H1 (cell line): ENCODE measurements around the gene HEPHL1. TPM values are rescaled to one million over a fixed set of nuclear protein-coding genes. Genes with fewer than 3 reads are reported as not detected.

Experiments
- CTCF ChIA-PET: fragments of 300-600 bp; sonication (Branson Sonifier 250); formaldehyde crosslinking; loops from one replicate; lab custom pipeline; 2021; ENCODE audit not compliant: partially characterized antibody; lab: Charles Lee
- POLR2A ChIA-PET: fragments of 300-600 bp; sonication (Branson Sonifier 250); formaldehyde crosslinking; loops from one replicate; lab custom pipeline; 2021; ENCODE audit warnings: inconsistent platforms; ENCODE audit not compliant: partially characterized antibody; lab: Charles Lee
- DNase-seq, 2 experiments: peaks; one replicate each; pipeline versions ENCODE4 v3.0.0 to v3.0.0-alpha.2; 2010 to 2022; ENCODE audit warnings: low spot score in 2 of 2, low read depth in 1 of 2, mixed read lengths in 1 of 2
- FAIRE-seq: peaks from 2 replicates; lab custom pipeline; 2011; peaks lifted over from hg19 to GRCh38; lab: Jason Lieb, UNC
- H2AFZ ChIP-seq: 2 replicates; pipeline ENCODE4 v1.8.1; 2012; ENCODE audit warnings: low read length, inconsistent platforms
- H2AK5ac ChIP-seq: 2 replicates; pipeline ENCODE4 v1.6.1; 2013; ENCODE audit warnings: low read depth, low read length
- H2BK120ac ChIP-seq: replicated peaks from 2 replicates; pipeline ENCODE3; 2013; ENCODE audit warnings: low read depth, low read length, inconsistent platforms
- H2BK12ac ChIP-seq: 2 replicates; pipeline ENCODE4 v1.6.1; 2013; ENCODE audit warnings: low read depth, low read length
- H2BK15ac ChIP-seq: 2 replicates; pipeline ENCODE4 v1.6.1; 2013; ENCODE audit warnings: low read length
- H2BK20ac ChIP-seq: 2 replicates; pipeline ENCODE4 v1.6.1; 2013; ENCODE audit warnings: low read length
- H2BK5ac ChIP-seq: 2 replicates; pipeline ENCODE4 v1.6.1; 2013; ENCODE audit warnings: low read depth, low read length
- H3K14ac ChIP-seq: 2 replicates; pipeline ENCODE4 v1.6.1; 2013; ENCODE audit warnings: inconsistent platforms; ENCODE audit not compliant: insufficient read length
- H3K18ac ChIP-seq: 2 replicates; pipeline ENCODE4 v1.6.1; 2013; ENCODE audit warnings: low read length; ENCODE audit errors: extremely low read depth
- H3K23ac ChIP-seq: 2 replicates; pipeline ENCODE4 v1.6.1; 2013; ENCODE audit warnings: inconsistent platforms; ENCODE audit not compliant: insufficient read length
- H3K23me2 ChIP-seq: 2 replicates; pipeline ENCODE4 v1.6.1; 2013; ENCODE audit warnings: low read depth, low read length
- H3K27ac ChIP-seq: 2 replicates; pipeline ENCODE4 v1.6.1; 2011; ENCODE audit warnings: low read depth, low read length, inconsistent platforms
- H3K27me3 ChIP-seq, 4 experiments: replicated peaks in 1 of 4; 1 replicate in 1 of 4; 2 replicates in 3 of 4; pipeline versions ENCODE4 v1.6.1 to v1.8.1; 2011 to 2013; ENCODE audit warnings: low read length in 3 of 4, mild to moderate bottlenecking in 3 of 4, inconsistent platforms in 2 of 4, mixed read lengths in 2 of 4, moderate library complexity in 1 of 4; ENCODE audit not compliant: control insufficient read depth in 3 of 4, insufficient read depth in 3 of 4; ENCODE audit errors: extremely low read depth in 1 of 4
- H3K36me3 ChIP-seq, 4 experiments: 2 replicates each; pipeline versions ENCODE4 v1.6.1 to v1.8.1; 2011 to 2013; ENCODE audit warnings: mild to moderate bottlenecking in 4 of 4, low read length in 3 of 4, moderate library complexity in 2 of 4, control low read depth in 1 of 4, inconsistent platforms in 1 of 4; ENCODE audit not compliant: insufficient read depth in 4 of 4, control insufficient read depth in 2 of 4
- H3K4ac ChIP-seq: replicated peaks from 2 replicates; pipeline ENCODE3; 2013; ENCODE audit warnings: low read length, low read depth, mixed read lengths, inconsistent platforms; ENCODE audit not compliant: insufficient read length
- H3K4me1 ChIP-seq, 4 experiments: replicated peaks in 1 of 4; 1 replicate in 1 of 4; 2 replicates in 3 of 4; pipeline versions ENCODE4 v1.6.1 to v1.8.1; 2011 to 2013; ENCODE audit warnings: low read length in 3 of 4, inconsistent platforms in 2 of 4, mixed read lengths in 1 of 4; ENCODE audit not compliant: insufficient read depth in 4 of 4, control insufficient read depth in 3 of 4
- H3K4me2 ChIP-seq, 2 experiments: 2 replicates each; pipeline versions ENCODE4 v1.6.1 to v1.8.1; 2011 to 2013; ENCODE audit warnings: low read depth in 2 of 2, low read length in 2 of 2, control low read depth in 1 of 2, inconsistent platforms in 1 of 2, mild to moderate bottlenecking in 1 of 2; ENCODE audit not compliant: insufficient read depth in 1 of 2
- H3K4me3 ChIP-seq, 4 experiments: fragments of 200-600, 300-600 bp in 1 of 4; sonication (generic), shearing (Covaris generic), sonication (Bioruptor Twin) in 1 of 4; 2 replicates each; pipeline versions ENCODE4 v1.5.1 to v1.8.1; 2011 to 2016; ENCODE audit warnings: low read length in 4 of 4, low read depth in 3 of 4, control low read depth in 2 of 4, inconsistent platforms in 2 of 4, mild to moderate bottlenecking in 2 of 4, mixed read lengths in 1 of 4, moderate library complexity in 1 of 4; ENCODE audit not compliant: insufficient read depth in 2 of 4; ENCODE audit errors: extremely low read depth in 1 of 4
- H3K56ac ChIP-seq: replicated peaks from 2 replicates; pipeline ENCODE3; 2013; ENCODE audit warnings: low read depth, mild to moderate bottlenecking, mixed read lengths, low read length, inconsistent platforms; ENCODE audit not compliant: insufficient read length
- H3K79me1 ChIP-seq: 2 replicates; pipeline ENCODE4 v1.6.1; 2013; ENCODE audit warnings: low read depth, low read length, control low read depth
- H3K79me2 ChIP-seq, 2 experiments: 2 replicates each; pipeline versions ENCODE4 v1.6.1 to v1.8.1; 2012 to 2013; ENCODE audit warnings: low read length in 2 of 2, mild to moderate bottlenecking in 2 of 2, inconsistent platforms in 1 of 2; ENCODE audit not compliant: insufficient read depth in 2 of 2, control insufficient read depth in 1 of 2
- H3K9ac ChIP-seq, 4 experiments: replicated peaks in 1 of 4; 1 replicate in 1 of 4; 2 replicates in 3 of 4; pipeline versions ENCODE4 v1.6.1 to v1.8.1; 2011 to 2013; ENCODE audit warnings: low read depth in 3 of 4, low read length in 3 of 4, control low read depth in 2 of 4, mild to moderate bottlenecking in 2 of 4, moderate library complexity in 2 of 4, inconsistent platforms in 1 of 4; ENCODE audit errors: extremely low read depth in 1 of 4
- H3K9me3 ChIP-seq, 2 experiments: 2 replicates each; pipeline versions ENCODE4 v1.6.1 to v1.8.1; 2012 to 2013; ENCODE audit warnings: mild to moderate bottlenecking in 2 of 2, moderate library complexity in 2 of 2, control low read depth in 1 of 2, inconsistent platforms in 1 of 2, low read depth in 1 of 2, low read length in 1 of 2, mixed read lengths in 1 of 2; ENCODE audit not compliant: insufficient read depth in 2 of 2
- H4K20me1 ChIP-seq, 2 experiments: replicated peaks in 1 of 2; 2 replicates each; pipeline versions ENCODE3 to v1.8.1; 2011 to 2013; ENCODE audit warnings: inconsistent platforms in 2 of 2, low read length in 2 of 2, mild to moderate bottlenecking in 1 of 2; ENCODE audit not compliant: insufficient read depth in 2 of 2, control insufficient read depth in 1 of 2
- H4K5ac ChIP-seq: 2 replicates; pipeline ENCODE4 v1.6.1; 2013; ENCODE audit warnings: low read length, low read depth, mixed read lengths, inconsistent platforms; ENCODE audit not compliant: insufficient read length
- H4K8ac ChIP-seq: 2 replicates; pipeline ENCODE4 v1.8.0; 2013; ENCODE audit warnings: mild to moderate bottlenecking, moderate library complexity, low read length, inconsistent platforms; ENCODE audit not compliant: insufficient read depth; ENCODE audit errors: extremely low read depth
- H4K91ac ChIP-seq: replicated peaks from 2 replicates; pipeline ENCODE3; 2013; ENCODE audit warnings: low read length, mixed read lengths, inconsistent platforms; ENCODE audit not compliant: insufficient read length
- ATF3 ChIP-seq: IDR thresholded peaks from 2 replicates; pipeline ENCODE4 v1.6.1; 2011; ENCODE audit warnings: low read depth, mild to moderate bottlenecking, low read length; ENCODE audit not compliant: insufficient read depth
- EGR1 ChIP-seq: IDR thresholded peaks from 2 replicates; pipeline ENCODE4 v1.6.1; 2011; ENCODE audit warnings: low read depth, low read length, borderline replicate concordance
- EZH2 ChIP-seq: fragments of 200-600 bp; sonication (generic); IDR thresholded peaks from 2 replicates; pipeline ENCODE4 v1.7.1; 2012; ENCODE audit warnings: low read depth, mild to moderate bottlenecking, moderate library complexity, low read length, inconsistent platforms; ENCODE audit not compliant: severe bottlenecking
- GABPA ChIP-seq: IDR thresholded peaks from 2 replicates; pipeline ENCODE4 v1.6.1; 2011; ENCODE audit warnings: mild to moderate bottlenecking, low read length, moderate library complexity, borderline replicate concordance; ENCODE audit not compliant: insufficient read depth
- SP1 ChIP-seq: IDR thresholded peaks from 2 replicates; pipeline ENCODE4 v1.6.1; 2011; ENCODE audit warnings: low read depth, low read length
- SP4 ChIP-seq: IDR thresholded peaks from 2 replicates; pipeline ENCODE4 v1.6.1; 2012; ENCODE audit warnings: low read length, inconsistent platforms
- TCF12 ChIP-seq: IDR thresholded peaks from 2 replicates; pipeline ENCODE4 v1.6.1; 2011; ENCODE audit warnings: low read depth, mild to moderate bottlenecking, low read length
- WGBS, 2 experiments: shearing (Covaris generic) in 1 of 2; methylation state at CpG; one replicate each; pipeline versions ENCODE4 v1.1.6 to v1.1.7; 2013 to 2015; ENCODE audit warnings: low lambda C conversion rate in 2 of 2, mixed read lengths in 2 of 2, inconsistent platforms in 1 of 2, low coverage in 1 of 2, missing lambda C conversion rate in 1 of 2; ENCODE audit not compliant: insufficient replicate concordance in 2 of 2, insufficient coverage in 1 of 2, insufficient read length in 1 of 2; ENCODE audit errors: extremely low coverage in 1 of 2, missing lambda C conversion rate in 1 of 2; 5-methylcytosine and 5-hydroxymethylcytosine counted together
- polyA plus RNA-seq, 7 experiments: library from polyadenylated mRNA; depleted of rRNA in 3 of 7; stranded (reverse) in 5 of 7; unstranded in 2 of 7; fragments of >200 nt in 5 of 7; fragments of 200-250 nt in 2 of 7; gene quantifications; 1 replicate in 5 of 7; 2 replicates in 1 of 7; 4 replicates in 1 of 7; pipeline versions ENCODE4 v1.2.1 to v1.2.3, GENCODE V29; 2011 to 2013; ENCODE audit warnings: missing spikeins in 2 of 7, mixed read lengths in 2 of 7
- total RNA-seq: library from RNA; stranded (reverse); fragmentation: NEBNext Ultra II Directional; extraction: Animal tissue kit (Norgen Biotek cat#: 25700); gene quantifications from 2 replicates; pipeline ENCODE4 v1.2.1, GENCODE V29; 2021
- TF ChIP-seq, protein P1 (sequence below), 3 experiments: IDR thresholded peaks; 1 replicate in 2 of 3; 2 replicates in 1 of 3; pipeline versions ENCODE4 v1.5.1 to v1.6.1; 2011; ENCODE audit warnings: low read length in 3 of 3, mild to moderate bottlenecking in 3 of 3, inconsistent platforms in 2 of 3, low read depth in 1 of 3, moderate library complexity in 1 of 3; ENCODE audit not compliant: insufficient read depth in 1 of 3; ENCODE audit errors: control extremely low read depth in 1 of 3

Gene HEPHL1
- total and polyA plus RNA-seq, 2 of the 8 experiments (the other 6 are each of a cell fraction or from before 2014, with no cell fraction given), result 0.09 to 0.11 TPM

DNA sequence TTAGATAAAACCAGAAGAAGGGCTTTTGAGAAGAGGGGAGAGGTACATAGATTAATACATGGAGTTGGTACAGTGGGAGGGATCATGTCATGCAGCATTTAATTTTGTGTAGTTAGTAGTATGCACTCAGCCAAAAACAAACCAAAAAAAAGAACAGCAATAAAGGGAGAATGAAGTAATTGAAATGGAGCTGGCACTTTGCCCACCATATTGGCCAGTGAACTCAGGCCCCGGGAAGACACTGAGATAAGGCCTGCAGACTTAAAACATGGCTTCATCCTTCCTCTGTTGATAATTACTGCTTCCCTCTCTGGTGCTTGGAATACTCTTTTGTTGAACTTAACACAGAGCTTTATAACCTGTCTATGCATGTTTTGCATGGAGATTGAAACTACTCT lies 110.6 kb downstream of the HEPHL1 start:
- Histone ChIP-seq H3K23ac (no peak overlapping the region), H2BK5ac (no peak overlapping the region), H3K4me2 (peak overlapping the region; percentile 96 to 97), H2BK20ac (no peak overlapping the region), H3K14ac (no peak overlapping the region), H3K23me2 (peaks cover 17% of the 10 kb centered on the region), H3K9me3 (no peaks in the 10 kb centered on the region), H4K5ac (no peak overlapping the region), H2BK120ac (no peak overlapping the region), H2BK15ac (no peak overlapping the region), H3K4me3 (peak overlapping the region in 2 of 4 experiments; percentile 16 to 77; a peak in 5 of 8 replicates), H3K36me3 (peaks cover 0 to 4% (median 0%) of the 10 kb centered on the region in 4 experiments; a peak in 1 of 8 replicates), H4K8ac (no peak overlapping the region), H2AK5ac (no peak overlapping the region), H4K91ac (no peak overlapping the region), H3K9ac (no peak overlapping the region), H3K79me1 (peaks cover 22% of the 10 kb centered on the region), H3K79me2 (peaks cover 60 to 96% of the 10 kb centered on the region in 2 experiments), H3K27ac (no peak overlapping the region), H4K20me1 (peaks cover 31 to 46% of the 10 kb centered on the region in 2 experiments), H3K27me3 (no peaks in the 10 kb centered on the region), H3K4ac (no peak overlapping the region), H3K18ac (no peak overlapping the region), H2AFZ (no peak overlapping the region), H3K56ac (no peak overlapping the region), H3K4me1 (peaks cover 13 to 39% (median 25%) of the 10 kb centered on the region in 4 experiments), H2BK12ac (no peak overlapping the region)
- DNase-seq (peak in 1 of 2 experiments; percentile 6), FAIRE-seq (no peak)
- WGBS, 2 experiments, result 95% methylated on average over 1 of the region's 1 CpG; no CpG with 5 or more reads in 1 of the 2 experiments
- ChIA-PET CTCF (interaction anchor here (0.6 to 2.3 kb wide), 6 partner anchors 11 to 938 kb away, joined by 3 to 10 read pairs (median 4); no protein-coding TSS in a partner anchor), POLR2A (interaction anchor here (1.2 to 1.7 kb wide), 2 partner anchors 12 kb away, joined by 6 to 8 read pairs; no protein-coding TSS in a partner anchor)
- TF ChIP-seq SP4 (no peak), EZH2 (no peak), EGR1 (no peak), TCF12 (no peak), SP1 (no peak), ATF3 (no peak), GABPA (no peak)
- TF ChIP-seq, protein P1, sequence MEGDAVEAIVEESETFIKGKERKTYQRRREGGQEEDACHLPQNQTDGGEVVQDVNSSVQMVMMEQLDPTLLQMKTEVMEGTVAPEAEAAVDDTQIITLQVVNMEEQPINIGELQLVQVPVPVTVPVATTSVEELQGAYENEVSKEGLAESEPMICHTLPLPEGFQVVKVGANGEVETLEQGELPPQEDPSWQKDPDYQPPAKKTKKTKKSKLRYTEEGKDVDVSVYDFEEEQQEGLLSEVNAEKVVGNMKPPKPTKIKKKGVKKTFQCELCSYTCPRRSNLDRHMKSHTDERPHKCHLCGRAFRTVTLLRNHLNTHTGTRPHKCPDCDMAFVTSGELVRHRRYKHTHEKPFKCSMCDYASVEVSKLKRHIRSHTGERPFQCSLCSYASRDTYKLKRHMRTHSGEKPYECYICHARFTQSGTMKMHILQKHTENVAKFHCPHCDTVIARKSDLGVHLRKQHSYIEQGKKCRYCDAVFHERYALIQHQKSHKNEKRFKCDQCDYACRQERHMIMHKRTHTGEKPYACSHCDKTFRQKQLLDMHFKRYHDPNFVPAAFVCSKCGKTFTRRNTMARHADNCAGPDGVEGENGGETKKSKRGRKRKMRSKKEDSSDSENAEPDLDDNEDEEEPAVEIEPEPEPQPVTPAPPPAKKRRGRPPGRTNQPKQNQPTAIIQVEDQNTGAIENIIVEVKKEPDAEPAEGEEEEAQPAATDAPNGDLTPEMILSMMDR (IDR thresholded peaks at IDR 0.05; ENCODE audit: control extremely low read depth in 1 of 3, insufficient read depth in 1 of 3, low read depth in 1 of 3, low read length in 3 of 3), result no peak
